Heart left ventricle (tissue), 16 donors: ENCODE data around the gene FBXW5. TPM values are rescaled to one million over a fixed set of nuclear protein-coding genes. Genes with fewer than 3 reads are reported as not detected.

Experiments used
- ATAC-seq, 4 donors: fragments of 200-7000 bp; cut with Tn5 transposase; one replicate each; pipeline ENCODE4 v1.9.1; 2020 to 2022; ENCODE audit warnings: moderate library complexity in 4 of 4, mild to moderate bottlenecking in 3 of 4, moderate number of reproducible peaks in 1 of 4
- DNase-seq, 5 donors: peaks; one replicate each; pipeline ENCODE4 v3.0.0-alpha.2; 2020
- H3K27ac ChIP-seq, 12 donors: fragments of 200-600 bp; sonication (generic) in 4 of 12; one replicate each; pipeline versions ENCODE4 v1.5.0 to v1.8.0; 2016 to 2022; ENCODE audit warnings: mild to moderate bottlenecking in 2 of 12
- H3K27me3 ChIP-seq, 9 donors: fragments of 200-600 bp; sonication (generic) in 2 of 9; one replicate each; pipeline versions ENCODE4 v1.5.1 to v1.8.0; 2016 to 2022; ENCODE audit warnings: mild to moderate bottlenecking in 3 of 9
- H3K36me3 ChIP-seq, 9 donors: fragments of 200-600 bp; sonication (generic) in 2 of 9; one replicate each; pipeline versions ENCODE4 v1.5.0 to v1.8.0; 2018 to 2022; ENCODE audit warnings: mild to moderate bottlenecking in 2 of 9
- H3K4me1 ChIP-seq, 12 donors: fragments of 200-600 bp; sonication (generic) in 4 of 12; one replicate each; pipeline versions ENCODE4 v1.5.0 to v1.8.0; 2016 to 2022; ENCODE audit warnings: mild to moderate bottlenecking in 3 of 12
- H3K4me3 ChIP-seq, 12 donors: fragments of 200-600 bp; sonication (generic) in 4 of 12; one replicate each; pipeline versions ENCODE4 v1.5.0 to v1.8.0; 2017 to 2022; ENCODE audit warnings: mild to moderate bottlenecking in 9 of 12, moderate library complexity in 4 of 12
- H3K9me3 ChIP-seq, 12 donors: fragments of 200-600 bp; sonication (generic) in 4 of 12; one replicate each; pipeline versions ENCODE4 v1.5.0 to v1.8.0; 2016 to 2022; ENCODE audit warnings: mild to moderate bottlenecking in 1 of 12
- POLR2A ChIP-seq, 2 donors: fragments of 450-650 bp; IDR thresholded peaks; one replicate each; pipeline ENCODE4 v1.6.1; 2017; ENCODE audit warnings: antibody characterized with exemption in 2 of 2, mild to moderate bottlenecking in 2 of 2, moderate library complexity in 2 of 2
- WGBS, 4 donors: extraction: QIAGEN DNeasy Blood & Tissue Kit in 2 of 4; methylation state at CpG; one replicate each; pipeline versions ENCODE4 v1.1.5 to v1.1.7; 2013 to 2018; 5-methylcytosine and 5-hydroxymethylcytosine counted together
- intact Hi-C, 10 donors: fragments of 100-400 bp; cut with DNase I; formaldehyde crosslinking; loops; one replicate each; pipeline versions ENCODE4 v1.11.1 to v1.14.2; 2022
- polyA plus RNA-seq, 2 donors: library from polyadenylated mRNA; stranded (reverse); fragments of 200-250 nt; gene quantifications; one replicate each; pipeline ENCODE4 v1.2.3, GENCODE V29; 2013
- total RNA-seq, 9 donors: library from RNA; depleted of rRNA in 2 of 9; stranded (reverse); fragments of >200 nt in 2 of 9; fragmentation: NEBNext Ultra II Directional in 3 of 9; extraction: Animal tissue kit (Norgen Biotek cat#: 25700) in 3 of 9; gene quantifications; one replicate each; pipeline versions ENCODE4 v1.1.0 to v1.2.4, GENCODE V29; 2016 to 2023
- TF ChIP-seq, protein P1 (sequence below), 12 donors: fragments of 200-600 bp; sonication (generic) in 4 of 12; IDR thresholded peaks; one replicate each; pipeline versions ENCODE4 v1.5.0 to v1.8.0; 2018 to 2022; ENCODE audit warnings: antibody characterized with exemption in 12 of 12, mild to moderate bottlenecking in 5 of 12
- donor health status: ischemic (EF 13 %, LVEDD 7.1; RV severe dilation, severe dysfunction).
- donor health status: healthy with polysubstance abuse.
- donor health status: DM: no; HTN: yes; CAD: no.
- donor health status: DM: no; HTN: no; CAD: no.
- donor health status: ischemic (EF 25% LVEDD 6.9; RV normal size, moderate dysfunction).
- donor health status: ischemic (EF 25% LVEDD 5.7; RV mildly dilated, moderate dysfunction).
- donor health status: healthy.
- donor health status: DM: yes; HTN: yes; CAD: no.
- donor health status: ischemic (EF 35%, LVEDD 5.7; RV mildly dilated, moderate dysfunction).
- donor health status: nonischemic (EF 11% LVEDD 7.7; RV severe dilation, severe dysfunction).
- donor health status: DM: yes; HTN: yes; CAD: no.
- donor health status: PGD.
- donor health status: ischemic (EF 29% LVEDD 5.4; RV normal size, mild dysfunction).
- donor health status: nonischemic (EF 23%, LVEDD 6.1; RV moderate dilation, normal function).

Gene FBXW5
- total and polyA plus RNA-seq, 11 donors = 110 to 388 (median 148) TPM

- Histone ChIP-seq H3K27ac (peak overlapping the region in 6 of 12 donors; percentile 2 to 98 (median 90)), H3K4me1 (peaks cover 7 to 46% (median 24%) of the 10 kb centered on the region in 12 donors), H3K9me3 (no peaks in the 10 kb centered on the region), H3K27me3 (no peaks in the 10 kb centered on the region), H3K36me3 (peaks cover 7 to 48% (median 32%) of the 10 kb centered on the region in 9 donors), H3K4me3 (no peak overlapping the region)
- ATAC-seq (no peak), DNase-seq (peak in 1 of 5 donors; percentile 32)
- WGBS, 4 donors = 95 to 97% (median 96%) methylated on average over 30 to 55 of the region's 55 CpGs
- intact Hi-C loops = loop anchor here in 8 of 10 donors (2.0 to 5.0 kb wide), 10 partner anchors 39 to 149 kb away; partner anchors contain the start of genes PHPT1 (in 4 of the 8), EDF1 (in 3 of the 8), TMEM141 (in 3 of the 8) and MAMDC4 (in 2 of the 8)
- TF ChIP-seq, protein P1, sequence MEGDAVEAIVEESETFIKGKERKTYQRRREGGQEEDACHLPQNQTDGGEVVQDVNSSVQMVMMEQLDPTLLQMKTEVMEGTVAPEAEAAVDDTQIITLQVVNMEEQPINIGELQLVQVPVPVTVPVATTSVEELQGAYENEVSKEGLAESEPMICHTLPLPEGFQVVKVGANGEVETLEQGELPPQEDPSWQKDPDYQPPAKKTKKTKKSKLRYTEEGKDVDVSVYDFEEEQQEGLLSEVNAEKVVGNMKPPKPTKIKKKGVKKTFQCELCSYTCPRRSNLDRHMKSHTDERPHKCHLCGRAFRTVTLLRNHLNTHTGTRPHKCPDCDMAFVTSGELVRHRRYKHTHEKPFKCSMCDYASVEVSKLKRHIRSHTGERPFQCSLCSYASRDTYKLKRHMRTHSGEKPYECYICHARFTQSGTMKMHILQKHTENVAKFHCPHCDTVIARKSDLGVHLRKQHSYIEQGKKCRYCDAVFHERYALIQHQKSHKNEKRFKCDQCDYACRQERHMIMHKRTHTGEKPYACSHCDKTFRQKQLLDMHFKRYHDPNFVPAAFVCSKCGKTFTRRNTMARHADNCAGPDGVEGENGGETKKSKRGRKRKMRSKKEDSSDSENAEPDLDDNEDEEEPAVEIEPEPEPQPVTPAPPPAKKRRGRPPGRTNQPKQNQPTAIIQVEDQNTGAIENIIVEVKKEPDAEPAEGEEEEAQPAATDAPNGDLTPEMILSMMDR (IDR thresholded peaks at IDR 0.05) = no peak
- no peak for TF ChIP-seq POLR2A (IDR thresholded peaks at IDR 0.05)
Measured at GRCh38 chr9:136941231-136942111, 3.1 kb downstream of the FBXW5 start.

GRCh38 chr9:136940526-136941230 lies 3.9 kb downstream of the FBXW5 start:
- Histone ChIP-seq H3K36me3 (peaks cover 7 to 48% (median 32%) of the 10 kb centered on the region in 9 donors), H3K27ac (peak overlapping the region in 11 of 12 donors; percentile 58 to 98 (median 86)), H3K4me1 (peaks cover 7 to 46% (median 24%) of the 10 kb centered on the region in 12 donors), H3K9me3 (no peaks in the 10 kb centered on the region), H3K4me3 (peak overlapping the region in 1 of 12 donors; percentile 18), H3K27me3 (no peaks in the 10 kb centered on the region)
- ATAC-seq (no peak), DNase-seq (no peak)
- intact Hi-C loops = loop anchor here in 8 of 10 donors (2.0 to 5.0 kb wide), 10 partner anchors 38 to 148 kb away; partner anchors contain the start of genes PHPT1 (in 4 of the 8), EDF1 (in 3 of the 8), TMEM141 (in 3 of the 8) and MAMDC4 (in 2 of the 8)
- WGBS, 4 donors = 88 to 94% (median 91%) methylated on average over 29 to 42 of the region's 42 CpGs
- TF ChIP-seq, protein P1 (IDR thresholded peaks at IDR 0.05) = no peak
- TF ChIP-seq POLR2A (IDR thresholded peaks at IDR 0.05) = no peak

- TF ChIP-seq, protein P1 (IDR thresholded peaks at IDR 0.05) = no peak
- TF ChIP-seq POLR2A (IDR thresholded peaks at IDR 0.05) = no peak
- DNase-seq (peak; percentile 84 to 95 (median 87)), ATAC-seq (peak; percentile 77 to 88 (median 84))
- WGBS, 4 donors = 46 to 64% (median 51%) methylated on average over 7 to 16 of the region's 16 CpGs
- peak overlapping the region in 1 of 12 donors; percentile 18 for H3K4me3 ChIP-seq
- H3K27ac ChIP-seq = peak overlapping the region; percentile 47 to 98 (median 84)
- H3K27me3 ChIP-seq = no peaks in the 10 kb centered on the region
- H3K4me1 ChIP-seq = peaks cover 7 to 44% (median 23%) of the 10 kb centered on the region in 12 donors
- peaks cover 7 to 48% (median 32%) of the 10 kb centered on the region in 9 donors for H3K36me3 ChIP-seq
- no peaks in the 10 kb centered on the region for H3K9me3 ChIP-seq
- intact Hi-C loops = loop anchor here in 9 of 10 donors (2.0 to 10.0 kb wide), 11 partner anchors 38 to 148 kb away; partner anchors contain the start of genes PHPT1 (in 4 of the 9), EDF1 (in 3 of the 9), TMEM141 (in 3 of the 9) and MAMDC4 (in 2 of the 9)
Measured at GRCh38 chr9:136939996-136940525, 4.5 kb downstream of the FBXW5 start.
